Endometrial microvascular endothelial cells (primary cell): ENCODE measurements around the gene CASP4. TPM values are rescaled to one million over a fixed set of nuclear protein-coding genes. Genes with fewer than 3 reads are reported as not detected.
"Not testable (repeated sequence)": the region's sequence is repeated elsewhere in the genome, so short reads cannot be mapped to it uniquely, and the experiment has no call there.

ENCODE experiments used
- in situ Hi-C: cut with HindIII; loops from 2 replicates; pipeline ENCODE4 v1.10.0; 2017; ENCODE audit warnings: low sequenced_read_pairs, low pct_unique_long_range_greater_than_20kb; ENCODE audit errors: inconsistent ontology term
- total RNA-seq: library from RNA; depleted of rRNA; stranded (reverse); fragments of >200 nt; gene quantifications from one replicate; pipeline ENCODE4 v1.2.3, GENCODE V29; 2015; ENCODE audit errors: inconsistent ontology term

Gene CASP4
- total RNA-seq, 1 donor from 2014 or later = 138 TPM

- in situ Hi-C loops = no loop called here
Measured at GRCh38 chr11:104964247-104964646, 4.1 kb downstream of the CASP4 start.

DNA sequence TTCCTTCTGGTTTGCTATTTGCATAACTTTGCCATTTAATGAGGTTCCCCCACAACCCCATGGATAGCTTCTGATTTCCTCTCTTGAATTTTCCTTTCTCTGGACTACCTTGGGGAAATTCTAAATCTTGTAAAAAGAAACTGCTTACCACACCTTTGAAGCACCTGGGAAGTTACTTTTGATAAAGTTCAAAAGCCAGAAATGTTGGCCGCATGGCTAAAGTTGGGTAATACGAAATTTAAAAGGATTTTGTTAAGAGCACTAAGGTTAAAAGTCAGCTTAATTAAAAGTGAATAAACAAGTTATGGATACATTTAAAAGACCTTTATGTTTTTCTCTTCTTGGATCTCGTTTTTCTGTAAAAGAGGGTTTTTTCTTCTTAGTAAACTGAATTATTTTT, 5.5 kb downstream of the CASP4 start:
- in situ Hi-C loops = no loop called here

DNA sequence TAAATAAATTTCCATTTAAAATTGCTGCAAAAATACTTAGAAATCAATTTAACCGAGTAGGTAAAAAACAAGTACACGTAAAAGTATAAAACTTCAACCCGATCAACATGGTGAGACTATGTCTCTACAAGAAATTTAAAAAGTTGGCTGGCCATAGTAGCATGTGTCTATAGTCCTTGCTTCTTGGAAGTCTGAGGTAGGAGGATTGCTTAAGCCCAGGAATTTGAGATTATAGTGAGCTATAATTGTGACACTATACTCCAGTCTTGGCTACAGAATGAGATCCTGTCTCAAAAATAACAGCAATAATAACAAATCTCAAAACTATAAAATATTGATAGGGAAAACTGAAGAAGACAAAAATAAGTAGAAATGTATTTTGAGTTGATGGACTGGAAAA, 11.1 kb downstream of the CASP4 start:
- in situ Hi-C loops = no loop called here

- in situ Hi-C loops = no loop called here
Measured at GRCh38 chr11:104956528-104956927, 11.8 kb downstream of the CASP4 start.

DNA sequence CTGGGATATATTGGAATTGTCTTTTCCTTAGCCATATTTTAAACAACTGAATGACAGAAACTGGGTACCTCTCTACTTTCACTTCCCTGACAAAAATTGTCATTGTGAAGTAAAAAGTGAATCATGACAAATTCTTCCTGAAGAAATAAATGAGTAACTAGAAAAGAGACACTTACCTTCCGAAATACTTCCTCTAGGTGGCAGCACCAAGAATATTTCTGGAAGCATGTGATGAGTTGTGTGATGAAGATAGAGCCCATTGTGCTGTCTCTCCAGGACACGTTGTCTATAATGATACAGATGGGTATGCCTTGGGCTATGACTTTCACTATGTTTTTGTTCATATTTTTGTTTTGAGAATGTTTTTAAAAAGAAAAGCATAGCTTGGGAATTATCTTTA, 21.5 kb downstream of the CASP4 start:
- in situ Hi-C loops = no loop called here

DNA sequence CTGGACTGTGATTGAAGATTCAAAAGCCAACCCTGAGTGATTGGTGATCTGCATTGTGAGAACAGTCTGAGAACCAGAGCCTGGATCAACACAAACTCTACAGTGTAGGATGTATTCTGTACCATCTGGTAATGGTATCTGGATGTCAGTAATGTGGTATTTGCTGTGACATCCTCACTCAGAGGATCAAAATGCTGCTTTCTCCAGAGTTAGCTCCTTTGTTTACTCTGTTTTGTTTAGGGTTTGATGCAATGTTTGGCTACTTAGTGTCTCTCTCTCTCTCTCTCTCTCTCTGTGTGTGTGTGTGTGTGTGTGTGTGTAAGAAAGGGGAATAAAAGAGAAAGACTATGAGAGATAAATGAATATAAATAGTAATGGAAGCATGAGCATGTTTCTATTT, 24.3 kb downstream of the CASP4 start:
- in situ Hi-C loops = no loop called here

GRCh38 chr11:104943561-104943960, 24.8 kb downstream of the CASP4 start:
- in situ Hi-C loops = no loop called here

DNA sequence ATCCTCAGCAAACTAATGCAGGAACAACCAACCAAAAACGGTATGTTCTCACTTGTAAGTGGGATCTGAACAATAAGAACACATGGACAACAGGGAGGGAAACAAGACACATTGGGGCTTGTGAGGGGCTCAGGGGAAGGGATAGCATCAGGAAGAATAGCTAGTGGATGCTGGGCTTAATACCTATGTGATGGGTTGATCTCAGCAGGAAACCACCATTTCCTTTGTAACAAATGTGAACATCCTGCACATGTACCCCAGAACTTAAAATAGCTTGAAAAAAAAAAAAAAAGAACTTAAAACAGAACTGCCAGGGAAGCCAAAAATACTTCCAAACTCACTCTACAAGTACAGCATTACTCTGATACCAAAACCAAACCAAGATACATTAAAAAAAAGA, 33.8 kb downstream of the CASP4 start:
- in situ Hi-C loops = no loop called here

- in situ Hi-C loops = not testable (repeated sequence)
Measured at GRCh38 chr11:104934073-104934472, 34.3 kb downstream of the CASP4 start.

DNA sequence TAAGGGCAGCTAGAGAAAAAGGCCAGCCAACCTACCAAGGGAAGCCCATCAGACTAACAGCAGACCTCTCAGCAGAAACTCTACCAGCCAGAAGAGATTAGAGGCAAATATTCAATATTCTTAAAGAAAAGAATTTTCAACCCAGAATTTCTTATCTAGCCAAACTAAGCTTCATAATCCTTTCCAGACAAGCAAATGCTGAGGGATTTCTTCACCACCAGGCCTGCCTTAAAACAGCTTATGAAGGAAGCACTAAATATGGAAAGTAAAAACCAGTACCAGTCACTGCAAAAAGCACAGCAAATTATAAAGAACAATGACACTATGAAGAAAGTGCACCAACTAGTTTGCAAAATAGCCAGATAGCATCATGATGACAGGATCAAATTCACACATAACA, 39.6 kb downstream of the CASP4 start:
- in situ Hi-C loops = no loop called here

- in situ Hi-C loops = no loop called here
Measured at GRCh38 chr11:104926771-104927611, 41.4 kb downstream of the CASP4 start.

GRCh38 chr11:104925850-104926249, 42.5 kb downstream of the CASP4 start:
- in situ Hi-C loops = no loop called here

DNA sequence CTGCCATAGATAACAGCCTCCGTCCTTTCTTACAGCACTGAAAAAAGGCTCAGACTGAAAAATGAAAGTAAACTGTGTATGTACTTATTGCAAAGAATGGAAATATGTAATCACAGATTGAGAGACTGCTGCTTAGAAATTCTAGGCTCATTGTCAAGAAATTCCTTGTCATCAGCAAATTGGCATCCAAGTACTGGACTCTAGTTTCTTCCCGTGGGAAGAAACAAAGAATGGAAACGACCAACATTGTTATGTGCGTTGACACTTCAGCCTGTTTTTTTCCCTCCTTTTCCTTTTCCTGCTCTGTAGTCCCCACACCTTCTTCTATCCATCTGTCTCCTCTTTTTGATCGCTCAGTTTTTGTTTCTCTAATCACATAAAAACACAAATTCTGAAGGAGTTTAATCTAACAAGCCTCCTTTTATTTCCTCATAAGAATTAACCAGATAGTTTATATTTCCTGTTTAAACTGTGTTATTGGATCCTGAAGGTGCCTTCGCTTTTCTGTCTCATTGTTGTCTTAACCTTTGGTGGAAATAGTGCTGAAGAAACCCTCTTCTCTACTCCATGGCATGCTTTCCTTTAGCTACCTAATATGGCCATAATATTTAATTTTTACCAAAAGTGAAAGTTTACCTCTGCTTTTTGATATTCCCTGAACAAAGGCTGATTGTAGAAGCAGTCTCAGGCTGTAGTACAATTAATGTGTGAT, 50.1 kb downstream of the CASP4 start:
- in situ Hi-C loops = no loop called here

GRCh38 chr11:104917271-104918112, 50.9 kb downstream of the CASP4 start:
- in situ Hi-C loops = no loop called here

DNA sequence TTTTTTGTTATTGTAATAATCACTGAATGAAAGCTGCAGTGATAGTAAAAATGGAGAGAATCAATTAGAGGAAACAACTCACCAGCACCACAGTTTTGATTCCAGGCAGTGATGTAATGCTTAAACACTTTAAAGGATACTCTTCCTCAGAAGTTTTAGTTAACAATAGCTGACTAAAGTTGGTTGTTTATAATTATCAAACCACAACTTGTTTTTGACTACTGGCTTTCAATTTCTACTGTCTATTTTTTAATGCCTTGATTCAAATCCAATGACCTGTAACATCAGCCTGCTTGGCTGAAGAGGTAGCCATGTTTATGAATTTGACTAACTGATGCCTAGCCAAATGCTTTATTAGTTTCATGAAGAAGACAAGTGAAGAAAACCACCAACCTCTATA, 51.9 kb downstream of the CASP4 start:
- in situ Hi-C loops = no loop called here

GRCh38 chr11:104912102-104912501, 56.3 kb downstream of the CASP4 start:
- in situ Hi-C loops = no loop called here

DNA sequence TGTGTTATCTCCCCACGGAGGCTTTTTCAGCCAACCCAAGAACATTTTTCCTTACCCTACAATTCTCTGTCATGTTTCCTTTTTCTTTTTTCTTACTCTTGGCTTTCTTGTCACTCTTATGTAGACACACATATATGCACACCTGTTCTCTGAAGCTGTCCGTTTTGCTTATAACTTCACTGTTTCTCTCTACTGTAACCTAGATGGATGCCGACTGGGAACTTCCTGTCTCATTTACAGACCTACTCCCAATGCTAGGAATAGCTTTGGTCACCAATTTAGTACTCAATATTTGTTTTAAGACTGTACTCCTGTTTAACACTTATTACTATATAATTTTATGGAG, 60.2 kb downstream of the CASP4 start:
- in situ Hi-C loops = no loop called here

- in situ Hi-C loops = no loop called here
Measured at GRCh38 chr11:104907521-104908185, 60.7 kb downstream of the CASP4 start.

DNA sequence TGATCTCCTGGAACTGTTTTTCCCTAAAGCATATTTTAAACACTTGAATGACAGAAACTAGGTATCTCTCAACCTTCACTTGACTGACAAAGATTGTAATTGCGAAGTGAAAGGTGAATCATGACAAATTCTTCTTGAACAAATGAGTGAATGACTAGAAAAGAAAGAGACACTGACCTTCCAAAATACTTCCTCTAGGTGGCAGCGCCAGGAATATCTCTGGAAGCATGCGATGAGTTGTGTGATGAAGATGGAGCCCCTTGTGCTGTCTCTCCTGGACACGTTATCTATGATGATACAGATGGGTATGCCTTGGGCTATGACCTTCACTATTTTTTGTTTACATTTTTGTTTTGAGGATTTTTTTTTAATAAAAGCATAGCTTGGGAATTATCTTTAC, 63.1 kb downstream of the CASP4 start:
- in situ Hi-C loops = no loop called here
